HepG2 (cell line): ENCODE data around the gene NRN1L. TPM values are rescaled to one million over a fixed set of nuclear protein-coding genes. Genes with fewer than 3 reads are reported as not detected.
A peak's percentile ranks its signal among the peaks of the same experiment; 100 is the strongest.

ENCODE experiments used
- ARNT ChIP-seq: fragments of 450-650 bp; IDR thresholded peaks from 2 replicates; pipeline ENCODE4 v1.6.1; 2017
- CHCHD3 ChIP-seq: sonication (generic); formaldehyde crosslinking; IDR thresholded peaks from 2 replicates; pipeline ENCODE4 v1.8.0; 2022; ENCODE audit warnings: mild to moderate bottlenecking, missing genetic modification reagents, moderate library complexity
- GTF2F1 ChIP-seq: fragments of 150-350 bp; IDR thresholded peaks from 2 replicates; pipeline ENCODE4 v1.6.1; 2014; ENCODE audit warnings: low read length
- HNRNPUL1 ChIP-seq: fragments of 200-400 bp; formaldehyde crosslinking; IDR thresholded peaks from 2 replicates; pipeline ENCODE4 v1.6.1; 2017; ENCODE audit warnings: low read depth, mild to moderate bottlenecking, low read length, moderate library complexity
- ISX ChIP-seq: sonication (generic); formaldehyde crosslinking; conservative IDR thresholded peaks from 2 replicates; pipeline ENCODE4 v1.5.0; 2020; ENCODE audit warnings: missing genetic modification reagents
- KMT2B ChIP-seq: IDR thresholded peaks from 2 replicates; pipeline ENCODE4 v1.6.1; 2016; ENCODE audit warnings: missing genetic modification reagents, missing compliant biosample characterization
- NFIB ChIP-seq: sonication (generic); formaldehyde crosslinking; IDR thresholded peaks from 2 replicates; pipeline ENCODE4 v1.9.0; 2021; ENCODE audit warnings: missing genetic modification reagents, mild to moderate bottlenecking, borderline replicate concordance
- NR2F2 ChIP-seq: IDR thresholded peaks from 2 replicates; pipeline ENCODE4 v1.6.1; 2012; ENCODE audit warnings: low read depth, inconsistent platforms, borderline replicate concordance
- ONECUT2 ChIP-seq: sonication (generic); formaldehyde crosslinking; IDR thresholded peaks from 2 replicates; pipeline ENCODE4 v1.4.0; 2020; ENCODE audit warnings: missing genetic modification reagents
- POGK ChIP-seq: sonication (generic); formaldehyde crosslinking; conservative IDR thresholded peaks from 2 replicates; pipeline ENCODE4 v1.8.0; 2022; ENCODE audit warnings: mild to moderate bottlenecking, moderate library complexity, missing genetic modification reagents
- RFX3 ChIP-seq: IDR thresholded peaks from 2 replicates; pipeline ENCODE4 v1.6.1; 2016; ENCODE audit warnings: missing biosample characterization, missing genetic modification reagents
- SATB2 ChIP-seq: sonication (generic); formaldehyde crosslinking; IDR thresholded peaks from 2 replicates; pipeline ENCODE4 v1.5.0; 2020; ENCODE audit warnings: missing genetic modification reagents
- SNRNP70 ChIP-seq: fragments of 200-400 bp; formaldehyde crosslinking; IDR thresholded peaks from 2 replicates; pipeline ENCODE4 v1.6.1; 2017; ENCODE audit warnings: mild to moderate bottlenecking, low read depth, low read length, moderate library complexity
- SRSF4 ChIP-seq: fragments of 200-400 bp; formaldehyde crosslinking; IDR thresholded peaks from one replicate; pipeline ENCODE4 v1.6.1; 2018; ENCODE audit warnings: mild to moderate bottlenecking, low read depth, low read length, moderate library complexity; ENCODE audit not compliant: poor library complexity, severe bottlenecking
- ZNF121 ChIP-seq: sonication (generic); formaldehyde crosslinking; IDR thresholded peaks from 2 replicates; pipeline ENCODE4 v1.5.0; 2020; ENCODE audit warnings: mild to moderate bottlenecking, missing genetic modification reagents
- ZNF550 ChIP-seq: sonication (generic); formaldehyde crosslinking; IDR thresholded peaks from 2 replicates; pipeline ENCODE4 v1.4.0; 2020; ENCODE audit warnings: mild to moderate bottlenecking, missing genetic modification reagents, borderline replicate concordance
- ZNF569 ChIP-seq: sonication (generic); formaldehyde crosslinking; IDR thresholded peaks from 2 replicates; pipeline ENCODE4 v1.5.0; 2020; ENCODE audit warnings: mild to moderate bottlenecking, missing genetic modification reagents, moderate library complexity, borderline replicate concordance
- ZNF652 ChIP-seq: IDR thresholded peaks from 2 replicates; pipeline ENCODE4 v1.6.1; 2016; ENCODE audit warnings: low read depth, borderline replicate concordance
- ZNF678 ChIP-seq: sonication (generic); formaldehyde crosslinking; IDR thresholded peaks from 2 replicates; pipeline ENCODE4 v1.4.0; 2020; ENCODE audit warnings: mild to moderate bottlenecking, missing genetic modification reagents
- ZNF724P ChIP-seq: sonication (generic); formaldehyde crosslinking; IDR thresholded peaks from 2 replicates; pipeline ENCODE4 v1.8.0; 2022; ENCODE audit warnings: missing genetic modification reagents, borderline replicate concordance
- ZNF749 ChIP-seq: sonication (generic); formaldehyde crosslinking; IDR thresholded peaks from 2 replicates; pipeline ENCODE4 v1.8.0; 2022; ENCODE audit warnings: mild to moderate bottlenecking, missing genetic modification reagents, moderate library complexity, borderline replicate concordance
- ZNF816 ChIP-seq: sonication (generic); formaldehyde crosslinking; IDR thresholded peaks from 2 replicates; pipeline ENCODE4 v1.8.0; 2022; ENCODE audit warnings: missing genetic modification reagents, mild to moderate bottlenecking, borderline replicate concordance
- polyA plus RNA-seq, 8 experiments: library from polyadenylated mRNA; depleted of rRNA in 3 of 8; stranded (reverse) in 7 of 8; unstranded in 1 of 8; fragments of >200 nt; fragmentation: Illumina TruSeq in 4 of 8; extraction: Trizol in 4 of 8; gene quantifications; 2 replicates each; pipeline versions ENCODE4 v1.2.1 to v1.2.3, GENCODE V29; 2011 to 2016; ENCODE audit warnings: low read depth in 4 of 8, missing spikeins in 1 of 8, mixed read lengths in 1 of 8; ENCODE audit not compliant: insufficient read depth in 1 of 8
- total RNA-seq, 5 experiments: library from RNA; depleted of rRNA; stranded (reverse); fragments of >200 nt; fragmentation: Illumina TruSeq; extraction: Trizol; gene quantifications; 2 replicates each; pipeline ENCODE4 v1.2.3, GENCODE V29; 2016; ENCODE audit warnings: low read depth in 1 of 5
- TF ChIP-seq, protein P1 (sequence below): sonication (generic); formaldehyde crosslinking; IDR thresholded peaks from 2 replicates; pipeline ENCODE4 v1.9.0; 2021; ENCODE audit warnings: missing genetic modification reagents, borderline replicate concordance
- TF ChIP-seq, protein P2 (sequence below): IDR thresholded peaks from 2 replicates; pipeline ENCODE4 v1.6.1; 2012; ENCODE audit warnings: low read depth, low read length, improper control_type of control experiment

NRN1L gene
- total and polyA plus RNA-seq, 2 of the 13 experiments (the other 11 are each of a cell fraction or from before 2014, with no cell fraction given): 0.53 to 1.2 TPM

DNA sequence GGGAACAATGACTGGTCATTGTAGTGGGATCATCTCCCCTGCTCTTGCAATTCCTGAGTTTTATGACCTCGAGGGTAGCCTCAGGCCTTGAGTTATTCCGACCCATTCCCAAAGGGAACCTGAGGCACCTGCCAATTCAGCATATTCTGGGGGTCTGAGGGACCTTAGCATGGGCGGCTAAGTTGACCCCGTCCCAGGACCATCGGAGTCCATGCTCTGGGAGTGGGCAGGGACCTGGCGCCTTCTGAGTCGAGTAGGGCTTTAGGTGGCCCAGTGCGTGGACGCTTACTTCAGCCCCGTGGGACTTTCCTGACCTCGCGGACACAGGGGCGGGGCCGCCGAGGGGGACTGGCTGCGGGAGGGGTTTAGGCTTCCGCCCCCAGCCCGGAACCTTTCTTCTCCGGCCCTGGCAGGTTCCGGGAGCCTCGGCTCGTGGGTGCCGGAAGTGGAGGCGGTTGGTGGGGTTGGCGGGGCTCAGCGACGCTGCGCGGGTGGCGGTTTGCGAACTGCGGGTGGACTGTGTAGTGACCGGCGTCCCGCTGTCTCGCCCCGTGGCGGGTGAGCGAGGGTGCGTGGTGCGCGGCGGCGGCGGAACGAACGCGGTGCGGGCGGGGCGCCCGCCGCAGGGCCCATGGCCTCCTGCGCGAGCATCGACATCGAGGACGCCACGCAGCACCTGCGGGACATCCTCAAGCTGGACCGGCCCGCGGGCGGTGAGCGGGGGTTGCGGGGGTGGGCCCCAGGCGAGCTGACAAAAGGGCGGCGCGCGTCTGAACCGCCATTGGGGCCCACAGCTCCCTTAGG lies 11.9 kb upstream of the NRN1L start, which contains the start of gene EDC4 (continued):
- TF ChIP-seq POGK (CRISPR knock-in tag) (peak; percentile 92), GTF2F1 (no peak), ZNF816 (0 out of 2 replicates have a peak, but pooled peaks have one; percentile 35), ISX (no peak), HNRNPUL1 (no peak), ZNF569 (no peak), ZNF121 (peak; percentile 66), NFIB (CRISPR knock-in tag) (peak; percentile 83; the same call in 1 of the 2 replicates), RFX3 (CRISPR knock-in tag) (no peak; the same call in 1 of the 2 replicates), ZNF652 (CRISPR knock-in tag) (0 out of 2 replicates have a peak, but pooled peaks have one; percentile 26), ZNF724P (CRISPR knock-in tag) (no peak), ZNF749 (CRISPR knock-in tag) (peak; percentile 84; the same call in 1 of the 2 replicates), CHCHD3 (CRISPR knock-in tag) (no peak; the same call in 1 of the 2 replicates), KMT2B (CRISPR knock-in tag) (peak; percentile 91), SNRNP70 (no peak), NR2F2 (peak; percentile 68; the same call in 1 of the 2 replicates), SRSF4 (peak; percentile 55), ZNF550 (CRISPR knock-in tag) (0 out of 2 replicates have a peak, but pooled peaks have one; percentile 76), ONECUT2 (peak; percentile 47; the same call in 1 of the 2 replicates), ZNF678 (no peak), SATB2 (CRISPR knock-in tag) (0 out of 2 replicates have a peak, but pooled peaks have one; percentile 33), ARNT (no peak)
- TF ChIP-seq, protein P1, sequence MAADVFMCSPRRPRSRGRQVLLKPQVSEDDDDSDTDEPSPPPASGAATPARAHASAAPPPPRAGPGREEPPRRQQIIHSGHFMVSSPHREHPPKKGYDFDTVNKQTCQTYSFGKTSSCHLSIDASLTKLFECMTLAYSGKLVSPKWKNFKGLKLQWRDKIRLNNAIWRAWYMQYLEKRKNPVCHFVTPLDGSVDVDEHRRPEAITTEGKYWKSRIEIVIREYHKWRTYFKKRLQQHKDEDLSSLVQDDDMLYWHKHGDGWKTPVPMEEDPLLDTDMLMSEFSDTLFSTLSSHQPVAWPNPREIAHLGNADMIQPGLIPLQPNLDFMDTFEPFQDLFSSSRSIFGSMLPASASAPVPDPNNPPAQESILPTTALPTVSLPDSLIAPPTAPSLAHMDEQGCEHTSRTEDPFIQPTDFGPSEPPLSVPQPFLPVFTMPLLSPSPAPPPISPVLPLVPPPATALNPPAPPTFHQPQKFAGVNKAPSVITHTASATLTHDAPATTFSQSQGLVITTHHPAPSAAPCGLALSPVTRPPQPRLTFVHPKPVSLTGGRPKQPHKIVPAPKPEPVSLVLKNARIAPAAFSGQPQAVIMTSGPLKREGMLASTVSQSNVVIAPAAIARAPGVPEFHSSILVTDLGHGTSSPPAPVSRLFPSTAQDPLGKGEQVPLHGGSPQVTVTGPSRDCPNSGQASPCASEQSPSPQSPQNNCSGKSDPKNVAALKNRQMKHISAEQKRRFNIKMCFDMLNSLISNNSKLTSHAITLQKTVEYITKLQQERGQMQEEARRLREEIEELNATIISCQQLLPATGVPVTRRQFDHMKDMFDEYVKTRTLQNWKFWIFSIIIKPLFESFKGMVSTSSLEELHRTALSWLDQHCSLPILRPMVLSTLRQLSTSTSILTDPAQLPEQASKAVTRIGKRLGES (CRISPR knock-in tag): no peak
- TF ChIP-seq, protein P2, sequence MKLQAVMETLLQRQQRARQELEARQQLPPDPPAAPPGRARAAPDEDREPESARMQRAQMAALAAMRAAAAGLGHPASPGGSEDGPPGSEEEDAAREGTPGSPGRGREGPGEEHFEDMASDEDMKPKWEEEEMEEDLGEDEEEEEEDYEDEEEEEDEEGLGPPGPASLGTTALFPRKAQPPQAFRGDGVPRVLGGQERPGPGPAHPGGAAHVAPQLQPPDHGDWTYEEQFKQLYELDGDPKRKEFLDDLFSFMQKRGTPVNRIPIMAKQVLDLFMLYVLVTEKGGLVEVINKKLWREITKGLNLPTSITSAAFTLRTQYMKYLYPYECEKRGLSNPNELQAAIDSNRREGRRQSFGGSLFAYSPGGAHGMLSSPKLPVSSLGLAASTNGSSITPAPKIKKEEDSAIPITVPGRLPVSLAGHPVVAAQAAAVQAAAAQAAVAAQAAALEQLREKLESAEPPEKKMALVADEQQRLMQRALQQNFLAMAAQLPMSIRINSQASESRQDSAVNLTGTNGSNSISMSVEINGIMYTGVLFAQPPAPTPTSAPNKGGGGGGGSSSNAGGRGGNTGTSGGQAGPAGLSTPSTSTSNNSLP: no peak
